NB4 (cell line): ENCODE measurements around the gene CDH4.

ENCODE experiments used
- MYC ChIP-seq: IDR thresholded peaks from 2 replicates; pipeline ENCODE4 v1.6.1; 2011; ENCODE audit warnings: low read depth, low read length
- POLR2A ChIP-seq: IDR thresholded peaks from 2 replicates; pipeline ENCODE4 v1.6.1; 2011; ENCODE audit warnings: mild to moderate bottlenecking; ENCODE audit not compliant: insufficient read length; ENCODE audit errors: extremely low read depth
- TF ChIP-seq, protein P1 (sequence below): IDR thresholded peaks from one replicate; pipeline ENCODE4 v1.5.1; 2012; ENCODE audit warnings: low read depth, low read length
- TF ChIP-seq, protein P2 (sequence below): IDR thresholded peaks from 2 replicates; pipeline ENCODE4 v1.6.1; 2011; ENCODE audit warnings: low read depth, low read length

DNA sequence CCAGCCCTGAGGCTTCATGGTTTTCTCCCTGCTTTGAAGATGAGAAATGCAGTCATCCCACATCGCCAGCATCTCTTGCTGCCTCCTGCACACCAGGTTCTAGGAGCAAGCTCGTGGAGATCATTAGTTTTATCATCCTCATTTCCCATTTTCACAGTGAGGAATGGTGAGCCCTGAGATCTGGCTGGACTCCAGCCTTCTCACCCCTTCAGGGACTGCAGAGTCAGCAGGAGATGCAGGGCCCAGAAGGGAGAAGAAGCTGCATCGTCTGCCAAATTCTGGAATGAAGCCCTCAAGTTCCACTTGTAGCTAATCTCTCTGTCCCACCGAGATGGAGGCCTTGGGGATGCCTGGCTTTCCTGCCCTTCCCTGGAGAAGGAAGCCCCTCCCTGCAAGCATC, 596.8 kb downstream of the CDH4 start:
- TF ChIP-seq POLR2A (no peak), MYC (no peak)
- TF ChIP-seq, protein P1, sequence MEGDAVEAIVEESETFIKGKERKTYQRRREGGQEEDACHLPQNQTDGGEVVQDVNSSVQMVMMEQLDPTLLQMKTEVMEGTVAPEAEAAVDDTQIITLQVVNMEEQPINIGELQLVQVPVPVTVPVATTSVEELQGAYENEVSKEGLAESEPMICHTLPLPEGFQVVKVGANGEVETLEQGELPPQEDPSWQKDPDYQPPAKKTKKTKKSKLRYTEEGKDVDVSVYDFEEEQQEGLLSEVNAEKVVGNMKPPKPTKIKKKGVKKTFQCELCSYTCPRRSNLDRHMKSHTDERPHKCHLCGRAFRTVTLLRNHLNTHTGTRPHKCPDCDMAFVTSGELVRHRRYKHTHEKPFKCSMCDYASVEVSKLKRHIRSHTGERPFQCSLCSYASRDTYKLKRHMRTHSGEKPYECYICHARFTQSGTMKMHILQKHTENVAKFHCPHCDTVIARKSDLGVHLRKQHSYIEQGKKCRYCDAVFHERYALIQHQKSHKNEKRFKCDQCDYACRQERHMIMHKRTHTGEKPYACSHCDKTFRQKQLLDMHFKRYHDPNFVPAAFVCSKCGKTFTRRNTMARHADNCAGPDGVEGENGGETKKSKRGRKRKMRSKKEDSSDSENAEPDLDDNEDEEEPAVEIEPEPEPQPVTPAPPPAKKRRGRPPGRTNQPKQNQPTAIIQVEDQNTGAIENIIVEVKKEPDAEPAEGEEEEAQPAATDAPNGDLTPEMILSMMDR: no peak
- TF ChIP-seq, protein P2, sequence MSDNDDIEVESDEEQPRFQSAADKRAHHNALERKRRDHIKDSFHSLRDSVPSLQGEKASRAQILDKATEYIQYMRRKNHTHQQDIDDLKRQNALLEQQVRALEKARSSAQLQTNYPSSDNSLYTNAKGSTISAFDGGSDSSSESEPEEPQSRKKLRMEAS: no peak
